Right atrium auricular region (tissue), 2 donors: ENCODE measurements around the gene IKBIP. TPM values are rescaled to one million over a fixed set of nuclear protein-coding genes. Genes with fewer than 3 reads are reported as not detected.
A peak's percentile ranks its signal among the peaks of the same experiment; 100 is the strongest.

ENCODE experiments used
- DNase-seq: peaks from one replicate; pipeline ENCODE4 v3.0.0-alpha.2; 2019; ENCODE audit warnings: low spot score
- H3K27ac ChIP-seq, 2 donors: fragments of 200-600 bp; sonication (generic); 1 replicate in 1 of 2; 2 replicates in 1 of 2; pipeline ENCODE4 v1.5.1; 2016 to 2019
- H3K27me3 ChIP-seq, 2 donors: fragments of 200-600 bp; sonication (generic); one replicate each; pipeline versions ENCODE4 v1.5.1 to v1.6.0; 2017 to 2019
- H3K36me3 ChIP-seq: fragments of 200-600 bp; sonication (generic); one replicate; pipeline ENCODE4 v1.5.1; 2016
- H3K4me1 ChIP-seq, 2 donors: fragments of 200-600 bp; sonication (generic); one replicate each; pipeline versions ENCODE4 v1.5.1 to v1.6.0; 2017 to 2019
- H3K4me3 ChIP-seq, 2 donors: fragments of 200-600 bp; sonication (generic); 1 replicate in 1 of 2; 2 replicates in 1 of 2; pipeline ENCODE4 v1.5.1; 2017 to 2019; ENCODE audit warnings: mild to moderate bottlenecking in 1 of 2, moderate library complexity in 1 of 2
- H3K9me3 ChIP-seq, 2 donors: fragments of 200-600 bp; sonication (generic); one replicate each; pipeline ENCODE4 v1.5.1; 2019
- CTCF ChIP-seq, 2 donors: fragments of 200-600 bp; sonication (generic); IDR thresholded peaks; one replicate each; pipeline ENCODE4 v1.5.1; 2019; ENCODE audit warnings: antibody characterized with exemption in 2 of 2
- total RNA-seq, 2 donors: library from RNA; depleted of rRNA; stranded (reverse); fragments of >200 nt; gene quantifications; one replicate each; pipeline ENCODE4 v1.1.0, GENCODE V29; 2016

Gene IKBIP
- total RNA-seq, 2 donors from 2014 or later, result 6.7 to 7.4 TPM

GRCh38 chr12:98660521-98660920 is 15.9 kb upstream of the IKBIP start:
- no peak overlapping the region for H3K27ac ChIP-seq
- no peaks in the 10 kb centered on the region for H3K4me1 ChIP-seq
- H3K9me3 ChIP-seq, result no peaks in the 10 kb centered on the region
- H3K4me3 ChIP-seq, result no peak overlapping the region
- H3K36me3 ChIP-seq, result peaks cover 46% of the 10 kb centered on the region
- DNase-seq, result no peak
- H3K27me3 ChIP-seq, result no peaks in the 10 kb centered on the region
- TF ChIP-seq CTCF (IDR thresholded peaks at IDR 0.05), result no peak

GRCh38 chr12:98656289-98657101 is 11.9 kb upstream of the IKBIP start:
- Histone ChIP-seq H3K27ac (no peak overlapping the region), H3K4me1 (no peaks in the 10 kb centered on the region), H3K27me3 (no peaks in the 10 kb centered on the region), H3K9me3 (no peaks in the 10 kb centered on the region), H3K4me3 (no peak overlapping the region), H3K36me3 (peaks cover 25% of the 10 kb centered on the region)
- no peak for DNase-seq
- TF ChIP-seq CTCF (IDR thresholded peaks at IDR 0.05), result no peak

GRCh38 chr12:98653866-98654493 is 9.4 kb upstream of the IKBIP start:
- no peak overlapping the region for H3K4me3 ChIP-seq
- no peaks in the 10 kb centered on the region for H3K27me3 ChIP-seq
- peaks cover 23% of the 10 kb centered on the region for H3K36me3 ChIP-seq
- H3K9me3 ChIP-seq, result no peaks in the 10 kb centered on the region
- TF ChIP-seq CTCF (IDR thresholded peaks at IDR 0.05), result peak in 1 of 2 donors; percentile 65
- DNase-seq, result no peak
- H3K4me1 ChIP-seq, result no peaks in the 10 kb centered on the region
- no peak overlapping the region for H3K27ac ChIP-seq

GRCh38 chr12:98651328-98651727 is 6.7 kb upstream of the IKBIP start:
- H3K4me3 ChIP-seq, result no peak overlapping the region
- DNase-seq, result no peak
- no peaks in the 10 kb centered on the region for H3K27me3 ChIP-seq
- H3K9me3 ChIP-seq, result no peaks in the 10 kb centered on the region
- peaks cover 0 to 5% of the 10 kb centered on the region in 2 donors for H3K4me1 ChIP-seq
- no peak overlapping the region for H3K27ac ChIP-seq
- H3K36me3 ChIP-seq, result peaks cover 16% of the 10 kb centered on the region
- TF ChIP-seq CTCF (IDR thresholded peaks at IDR 0.05), result no peak

GRCh38 chr12:98646294-98647090 is 1.9 kb upstream of the IKBIP start:
- TF ChIP-seq CTCF (IDR thresholded peaks at IDR 0.05), result peak in 1 of 2 donors; percentile 15
- H3K4me1 ChIP-seq, result peaks cover 0 to 15% of the 10 kb centered on the region in 2 donors
- peak overlapping the region; percentile 93 to 99 for H3K4me3 ChIP-seq
- H3K27ac ChIP-seq, result peak overlapping the region in 1 of 2 donors; percentile 91
- H3K27me3 ChIP-seq, result no peaks in the 10 kb centered on the region
- peaks cover 7% of the 10 kb centered on the region for H3K36me3 ChIP-seq
- DNase-seq, result no peak
- no peaks in the 10 kb centered on the region for H3K9me3 ChIP-seq
